HL-60/S4 (cell line): ENCODE results near the gene PID1.
"Not testable (repeated sequence)": the region's sequence is repeated elsewhere in the genome, so short reads cannot be mapped to it uniquely, and the experiment has no call there.

Source experiments
- in situ Hi-C: fragments of 300-500 bp; cut with MboI; formaldehyde crosslinking; loops from 2 replicates; pipeline ENCODE4 v1.14.3; 2022; ENCODE audit warnings: low sequenced_read_pairs

Gene PID1

DNA sequence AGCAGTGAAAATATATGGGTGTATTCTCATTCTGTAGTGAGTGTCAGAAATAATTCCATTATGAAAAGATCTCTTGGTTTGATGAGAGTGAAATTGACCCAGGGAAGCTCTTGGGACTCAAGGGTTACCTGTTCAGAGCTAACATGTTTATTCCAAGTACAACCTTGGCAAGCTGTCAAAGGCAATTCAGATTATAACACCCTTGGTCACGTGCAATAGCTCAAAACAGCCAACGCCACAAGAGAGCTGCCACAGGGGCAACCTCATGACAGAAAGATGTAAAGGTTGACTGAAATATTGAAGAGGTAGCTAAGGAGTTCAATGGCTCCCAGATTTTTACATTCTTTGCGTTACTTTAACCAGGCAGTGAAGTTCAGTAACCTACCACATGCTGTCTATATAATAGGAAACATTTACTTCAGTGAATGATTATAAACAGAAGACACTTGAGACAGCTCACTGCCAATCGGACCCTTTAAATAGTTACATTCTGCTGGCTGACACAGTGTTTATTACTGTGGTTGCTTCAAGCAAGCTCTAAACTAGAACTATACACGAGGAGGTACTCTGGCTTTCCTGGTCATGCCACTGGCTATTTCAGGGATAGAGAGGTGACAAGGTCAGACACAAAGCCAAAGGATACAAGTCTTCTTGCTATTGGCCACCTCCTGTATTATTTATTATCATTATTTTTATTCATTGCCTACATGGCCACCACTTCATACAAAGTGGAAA is 187.3 kb downstream of the PID1 start:
- in situ Hi-C loops: no loop called here

DNA sequence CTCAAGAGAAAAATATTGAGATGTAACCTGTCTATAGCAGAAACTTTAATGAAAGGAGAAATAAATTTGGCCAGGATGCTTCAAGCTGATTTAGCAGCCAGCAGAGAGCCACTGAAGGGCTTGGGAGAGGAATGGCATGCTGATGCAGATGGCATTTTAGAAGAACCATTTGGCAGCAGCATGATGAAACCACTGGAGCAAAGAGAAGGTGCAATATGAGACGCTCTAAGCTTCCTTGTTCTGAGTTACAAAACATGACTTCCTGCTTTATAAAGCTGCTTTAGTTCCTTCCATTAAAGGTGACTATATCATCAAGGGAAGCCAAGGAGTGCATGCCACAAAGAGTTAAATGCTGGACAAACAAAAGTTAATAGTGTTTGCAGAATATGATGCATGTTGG is 189.7 kb downstream of the PID1 start:
- in situ Hi-C loops: no loop called here

DNA sequence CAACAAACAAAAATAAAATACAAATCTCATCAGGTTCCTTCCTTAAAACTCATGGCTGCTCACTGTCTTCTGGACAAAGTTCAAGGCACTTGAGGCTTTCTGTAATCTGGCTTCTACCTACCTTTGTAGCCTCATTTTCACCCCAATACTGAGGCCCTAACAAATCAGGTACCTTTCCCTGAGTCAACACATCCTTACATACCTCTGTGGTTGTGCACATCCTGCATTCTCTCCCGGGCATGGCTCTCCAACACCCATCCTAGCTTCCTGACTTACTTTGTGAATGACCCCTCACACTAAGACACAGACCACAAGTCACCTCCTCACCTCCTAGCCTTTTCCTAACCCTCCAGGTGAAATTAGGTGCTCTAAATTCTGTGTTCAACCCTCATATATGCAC is 190.9 kb downstream of the PID1 start:
- in situ Hi-C loops: no loop called here

DNA sequence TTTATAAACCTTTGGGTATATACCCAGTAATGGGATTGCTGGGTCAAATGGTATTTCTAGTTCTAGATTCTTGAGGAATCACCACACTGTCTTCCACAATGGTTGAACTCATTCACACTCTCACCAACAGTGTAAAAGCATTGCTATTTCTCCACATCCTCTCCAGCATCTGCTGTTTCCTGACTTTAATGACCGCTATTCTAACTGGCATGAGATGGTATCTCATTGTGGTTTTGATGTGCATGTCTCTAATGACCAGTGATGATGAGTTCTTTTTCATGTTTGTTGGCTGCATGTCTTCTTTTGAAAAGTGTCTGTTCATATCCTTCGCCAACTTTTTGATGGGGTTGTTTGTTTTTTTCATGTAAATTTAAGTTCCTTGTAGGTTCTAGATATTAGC is 194.2 kb downstream of the PID1 start:
- in situ Hi-C loops: not testable (repeated sequence)

DNA sequence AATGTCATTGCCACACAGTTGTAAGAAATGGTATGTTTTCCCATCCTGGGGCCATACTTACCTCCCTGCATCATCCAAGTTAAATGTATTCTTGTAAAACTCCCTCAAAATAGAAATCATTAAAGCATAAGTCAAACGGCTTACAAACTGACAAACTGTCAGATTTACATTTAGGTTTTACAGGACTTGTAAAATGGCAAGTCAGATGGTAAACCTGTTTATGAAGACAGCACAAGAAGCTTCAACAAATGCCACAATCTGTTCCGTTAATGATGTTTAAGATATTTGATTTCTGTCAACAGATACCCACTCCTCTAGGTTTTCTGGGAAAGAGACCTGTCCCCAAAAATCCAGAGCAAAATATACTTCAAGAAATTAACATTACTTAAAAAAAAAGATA is 197.2 kb downstream of the PID1 start:
- in situ Hi-C loops: no loop called here

DNA sequence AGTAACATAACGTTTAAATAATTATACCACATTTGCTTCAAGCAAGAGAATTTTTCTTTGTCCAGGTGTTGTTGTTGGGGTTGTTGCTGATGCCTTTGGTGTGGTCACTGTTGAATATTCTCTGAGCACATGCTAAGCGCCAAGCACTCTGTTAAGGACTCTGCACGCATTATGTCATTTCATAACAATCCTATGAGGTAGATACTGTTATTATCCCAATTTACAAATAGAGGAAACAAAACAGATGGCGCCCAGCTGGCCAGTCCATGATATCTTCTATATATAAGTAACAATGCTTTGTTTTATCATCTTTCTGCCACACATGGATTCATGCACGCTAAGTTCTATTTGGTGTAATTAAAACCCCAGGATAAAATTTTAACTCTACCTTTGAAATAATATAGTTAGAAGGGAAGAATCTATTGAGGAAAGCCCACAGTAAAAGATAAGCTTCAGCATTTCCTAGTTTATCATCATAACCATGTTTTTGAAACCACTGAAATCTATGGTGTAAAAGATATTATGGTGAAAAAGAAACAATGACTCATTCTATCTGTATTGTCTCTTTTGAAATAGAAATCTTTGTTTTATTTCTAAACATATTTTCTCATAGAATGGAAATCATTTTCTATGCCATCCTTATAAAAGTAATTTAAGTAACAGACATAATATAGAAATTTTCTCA is 199.7 kb downstream of the PID1 start:
- in situ Hi-C loops: no loop called here

DNA sequence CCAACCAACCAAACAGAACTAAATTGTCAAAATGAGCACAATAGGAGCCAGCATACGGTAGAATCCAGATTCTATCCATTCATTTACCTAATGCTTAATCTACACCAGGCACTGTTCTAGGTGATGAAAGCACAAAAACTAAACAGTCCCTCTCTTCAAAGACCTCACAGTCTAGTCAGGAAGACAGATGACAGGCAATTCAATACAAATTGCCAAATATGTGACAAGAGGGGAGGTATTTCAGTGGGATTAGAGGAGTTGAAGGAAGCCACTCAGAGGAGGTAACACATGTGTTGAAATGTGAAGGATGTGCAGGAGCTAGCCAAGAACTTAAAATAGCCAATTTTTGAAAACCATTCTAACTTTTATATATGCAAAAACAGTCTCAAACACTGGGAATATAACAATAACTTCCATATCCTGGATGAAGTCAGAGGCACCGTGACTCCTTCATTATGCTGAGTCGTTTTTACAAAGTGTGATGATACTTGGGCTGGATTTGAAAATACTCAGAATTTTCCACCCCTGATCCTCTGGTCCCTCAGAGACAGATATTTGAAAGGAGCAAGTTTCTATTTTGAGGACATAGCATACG is 204.9 kb downstream of the PID1 start:
- in situ Hi-C loops: no loop called here

DNA sequence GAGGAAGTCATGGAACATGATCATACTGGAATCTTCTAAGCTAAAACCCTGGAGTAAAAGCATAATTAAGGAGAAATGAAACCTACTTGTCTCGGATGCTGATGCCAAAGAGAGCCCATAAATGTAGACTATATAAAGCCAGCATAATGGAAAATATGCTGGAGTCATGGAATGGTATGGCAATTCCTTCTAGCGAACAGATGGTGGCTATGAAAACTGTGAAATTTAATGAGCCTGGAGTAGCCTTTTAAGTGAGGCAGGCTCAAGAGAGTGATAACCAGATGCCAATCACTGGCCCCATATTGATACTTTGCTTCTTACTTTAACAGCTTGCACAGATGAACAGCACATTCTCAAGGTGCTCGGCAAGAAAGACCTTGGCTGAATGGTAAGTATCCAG is 206.3 kb downstream of the PID1 start:
- in situ Hi-C loops: no loop called here

DNA sequence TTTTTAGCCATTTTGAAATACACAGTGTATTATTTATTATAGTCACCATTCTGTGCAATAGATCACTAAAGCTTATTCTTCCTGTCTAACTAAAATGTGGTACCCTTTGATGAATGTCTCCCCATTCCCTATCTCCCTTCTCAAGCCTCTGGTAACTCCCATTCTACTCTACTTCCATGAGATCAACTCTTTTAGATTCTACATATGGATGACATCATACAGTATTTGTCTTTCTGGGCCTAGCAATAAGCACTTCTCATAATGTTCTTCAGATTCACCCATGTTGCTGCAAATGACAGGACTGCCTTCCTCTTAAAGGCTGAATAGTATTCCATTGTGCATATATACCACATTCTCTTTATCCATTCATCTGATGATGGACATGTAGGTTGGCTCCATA is 210.9 kb downstream of the PID1 start:
- in situ Hi-C loops: no loop called here

DNA sequence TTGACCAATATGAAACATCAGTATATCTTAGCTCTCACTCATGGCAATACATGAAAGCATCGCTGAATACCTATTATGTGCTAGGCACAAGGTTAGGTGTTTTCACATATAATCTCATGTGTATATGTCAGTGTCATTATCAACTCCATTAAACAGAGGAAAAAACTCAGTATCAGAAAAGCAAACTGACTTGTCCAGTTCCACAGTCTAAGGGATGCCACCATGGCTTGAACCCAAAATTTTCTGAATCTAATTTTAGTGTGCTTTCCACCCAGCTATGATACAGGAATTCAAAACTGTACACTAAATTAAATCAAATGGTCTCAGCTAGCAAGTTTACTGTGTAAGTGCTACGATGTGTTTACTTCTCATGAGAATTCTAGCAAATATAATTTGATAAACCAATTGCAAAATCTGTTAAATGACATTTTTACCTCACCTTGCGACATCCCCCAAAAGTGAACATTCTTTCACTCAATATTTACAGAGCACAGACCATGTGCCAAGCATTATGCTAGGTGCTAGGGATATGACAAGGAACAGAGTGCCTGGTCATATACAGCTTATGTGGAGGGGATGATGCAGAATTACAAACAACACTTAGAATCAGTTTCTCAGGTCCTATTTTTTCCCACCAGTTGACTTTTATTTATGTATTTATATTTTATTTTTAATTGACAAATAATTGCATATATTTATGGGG is 211.6 kb downstream of the PID1 start:
- in situ Hi-C loops: no loop called here

DNA sequence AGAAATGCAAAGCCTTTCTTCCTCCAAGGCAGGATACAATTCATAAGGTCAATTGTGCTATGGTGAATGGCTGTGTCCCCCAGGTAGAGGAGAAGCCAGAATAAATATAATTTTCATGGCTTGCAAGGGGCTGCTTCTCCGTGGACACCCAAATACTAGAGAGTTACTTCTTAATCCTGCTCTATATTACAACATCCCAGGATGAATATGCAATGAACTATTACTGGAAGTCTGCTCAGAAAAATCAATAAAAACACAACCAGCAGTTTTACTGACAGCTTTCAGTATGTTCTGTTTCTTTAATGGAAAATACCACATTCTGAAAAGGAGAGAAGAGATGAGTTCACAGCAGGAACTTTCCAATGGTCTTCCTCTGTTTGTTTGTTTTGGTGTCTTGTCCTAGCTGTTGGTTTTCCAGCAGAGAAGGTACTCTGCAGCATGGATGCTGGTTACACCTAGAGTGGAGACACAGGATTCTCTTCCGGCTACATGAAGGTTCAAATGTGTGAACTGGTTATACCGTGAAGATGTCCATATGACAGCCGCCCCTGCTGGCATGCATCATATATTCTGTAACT is 213.0 kb downstream of the PID1 start:
- in situ Hi-C loops: no loop called here

DNA sequence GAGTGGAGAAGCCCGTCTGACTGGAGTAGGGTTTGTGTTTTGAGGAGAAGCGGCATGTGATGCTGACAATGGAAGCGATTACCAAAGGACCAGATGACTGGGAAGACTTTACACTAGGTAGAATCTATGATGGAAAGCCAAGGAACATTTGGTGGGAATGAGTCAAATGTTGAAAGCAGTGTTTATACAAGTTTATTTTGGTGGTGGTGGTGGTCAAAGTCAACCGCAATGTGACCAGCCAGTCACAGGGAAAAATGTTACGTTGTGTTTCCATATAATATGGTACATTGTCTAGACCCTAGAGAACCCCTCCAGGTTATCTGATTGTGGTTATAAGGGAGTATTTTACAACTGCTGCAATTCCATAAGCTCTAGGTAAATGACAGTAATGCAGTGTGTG is 216.8 kb downstream of the PID1 start:
- in situ Hi-C loops: no loop called here

DNA sequence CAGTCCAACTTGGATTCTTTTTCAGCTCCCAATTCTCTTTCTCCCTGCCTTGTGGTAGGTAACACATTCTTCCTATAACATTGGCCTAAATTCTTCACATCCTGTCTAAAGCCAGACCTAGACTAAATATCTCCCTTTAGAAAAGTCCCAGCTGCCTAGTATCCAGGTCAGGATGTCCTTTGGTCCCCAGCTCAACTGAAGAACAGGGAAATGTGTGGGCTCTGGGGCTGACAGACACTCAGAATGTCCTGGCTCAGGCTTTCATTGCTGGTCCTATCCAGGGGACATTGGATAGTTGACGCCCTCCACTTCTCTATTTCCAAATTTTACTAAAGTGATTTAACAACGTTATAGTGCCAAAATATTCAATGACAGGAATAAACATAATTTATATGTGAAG is 219.3 kb downstream of the PID1 start:
- in situ Hi-C loops: no loop called here

DNA sequence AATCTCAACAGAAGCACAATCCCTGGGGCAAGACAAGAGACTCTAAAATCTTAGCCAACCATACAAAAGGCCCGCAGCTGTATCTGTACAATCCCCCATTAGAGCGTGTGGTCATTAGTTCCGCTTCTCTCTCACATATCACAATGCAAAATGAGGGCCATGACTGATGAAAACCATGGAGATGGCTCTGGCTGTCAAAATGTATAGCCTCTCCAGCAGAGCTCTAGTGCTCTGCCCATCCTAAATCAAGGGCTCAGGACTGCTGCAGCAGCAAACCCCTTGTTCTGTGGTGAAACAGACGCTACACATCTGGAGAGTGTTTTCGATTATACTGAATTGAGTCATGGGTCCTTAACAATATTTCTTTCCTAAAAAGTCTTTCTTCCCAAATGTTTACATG is 221.0 kb downstream of the PID1 start:
- in situ Hi-C loops: no loop called here

DNA sequence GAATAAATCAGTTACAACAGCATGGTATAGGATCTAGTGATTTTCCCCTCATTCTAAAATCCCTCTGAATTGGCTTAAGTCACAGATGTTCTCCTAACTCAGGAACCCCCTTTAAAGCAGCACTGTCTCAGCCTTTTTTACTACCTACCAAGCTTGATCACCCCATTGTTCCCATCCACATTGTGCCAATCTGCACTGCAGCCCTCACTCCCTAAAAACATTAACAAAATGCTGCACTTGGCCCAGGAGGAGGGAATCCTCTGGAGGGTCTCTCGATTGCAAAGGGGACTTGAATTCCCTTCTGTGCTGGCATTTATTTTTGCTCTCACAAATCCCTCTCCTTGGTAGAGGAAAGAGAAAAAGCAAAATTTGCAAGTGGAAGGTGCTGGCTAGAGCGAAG is 223.0 kb downstream of the PID1 start:
- in situ Hi-C loops: no loop called here

DNA sequence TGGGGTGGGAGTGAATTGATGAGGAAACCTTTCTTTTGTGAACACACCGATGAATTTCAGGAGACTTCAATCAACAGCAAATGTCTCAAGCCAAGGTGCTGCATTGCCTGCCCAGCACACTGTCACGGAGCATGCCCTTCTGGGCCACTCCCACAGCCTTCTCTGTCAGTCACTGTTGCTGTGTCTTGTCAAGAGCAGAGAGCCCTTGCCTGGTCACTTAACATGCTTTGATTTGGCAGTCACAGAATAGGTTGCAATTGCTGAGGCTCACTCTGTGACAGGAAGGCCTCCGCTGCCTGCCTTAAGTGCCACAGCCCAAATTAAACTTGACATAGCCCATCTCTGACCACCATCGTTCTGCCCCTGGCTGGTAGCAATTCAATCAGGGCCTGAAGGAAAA is 225.4 kb downstream of the PID1 start:
- in situ Hi-C loops: no loop called here

DNA sequence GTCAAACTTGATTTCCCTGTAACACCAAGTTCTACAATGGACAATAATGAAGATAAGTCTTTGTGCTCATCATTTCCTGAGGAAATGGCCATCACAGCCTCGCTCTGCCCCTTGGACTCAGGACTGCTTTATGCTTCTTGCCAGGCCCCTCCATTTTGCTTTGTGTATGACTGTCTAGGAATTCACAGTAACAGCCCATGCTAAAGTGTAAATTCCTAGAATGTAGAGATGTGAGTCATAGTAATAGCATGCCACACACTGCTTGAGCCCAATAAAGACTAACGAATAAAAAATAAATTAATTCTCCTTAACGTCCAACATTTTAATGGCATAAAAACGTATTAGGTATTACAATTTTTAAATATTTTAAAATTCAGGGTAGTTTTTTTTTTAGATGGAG is 226.5 kb downstream of the PID1 start:
- in situ Hi-C loops: no loop called here

DNA sequence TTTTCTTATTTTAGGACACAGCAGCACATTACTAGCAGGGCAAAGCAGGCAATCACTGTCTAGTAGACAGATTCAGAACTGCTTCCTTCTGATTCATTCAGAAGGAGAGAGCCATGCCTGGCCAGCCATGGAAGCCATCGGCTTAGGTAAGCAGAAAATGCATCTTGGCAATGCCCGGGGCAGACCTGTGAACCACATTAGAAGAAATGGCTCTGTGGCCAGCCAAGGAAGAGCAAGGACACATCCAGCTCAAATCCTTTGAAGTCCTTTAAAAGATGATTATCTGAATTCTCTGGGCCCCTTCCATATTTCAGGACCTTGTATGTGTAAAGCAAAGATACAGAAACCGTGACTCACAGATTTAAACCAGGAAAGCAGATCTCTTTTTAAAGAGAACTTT is 227.4 kb downstream of the PID1 start:
- in situ Hi-C loops: no loop called here

DNA sequence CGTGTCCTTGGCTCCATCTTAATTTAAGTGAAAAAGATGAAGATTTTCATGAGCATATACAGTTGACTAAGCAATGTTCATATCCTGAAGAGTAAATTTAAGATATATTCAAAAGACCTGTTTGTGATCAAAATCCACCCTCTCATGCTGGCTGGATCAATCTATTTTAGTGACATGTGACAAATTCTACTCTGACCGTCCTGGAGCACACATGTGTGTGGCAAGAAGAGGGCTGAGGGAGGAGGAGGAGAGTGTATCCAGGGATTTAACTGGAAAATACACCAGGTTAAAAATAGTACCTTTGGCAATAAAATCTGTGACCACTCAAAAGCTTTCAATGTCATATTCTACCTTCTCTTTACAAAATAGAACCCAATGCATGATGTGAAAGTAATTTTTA is 228.7 kb downstream of the PID1 start:
- in situ Hi-C loops: no loop called here

DNA sequence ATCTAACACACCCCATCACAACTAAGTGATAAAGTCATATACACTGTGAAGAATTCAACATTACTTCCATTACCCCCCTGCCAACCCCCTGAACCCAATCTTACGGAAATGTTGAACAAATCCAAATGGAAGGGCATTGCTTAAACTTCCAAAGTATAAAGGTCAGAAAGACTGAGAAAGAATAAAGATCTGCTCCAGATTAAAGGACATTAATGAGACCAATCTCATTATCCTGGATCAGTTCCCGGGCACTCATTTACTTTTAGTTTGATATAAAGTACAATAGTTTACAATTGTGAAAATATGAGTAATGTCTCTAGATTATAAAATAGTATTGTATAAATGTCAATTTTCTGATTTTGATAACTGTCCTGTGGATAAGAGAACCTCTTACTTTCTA is 229.4 kb downstream of the PID1 start:
- in situ Hi-C loops: no loop called here

DNA sequence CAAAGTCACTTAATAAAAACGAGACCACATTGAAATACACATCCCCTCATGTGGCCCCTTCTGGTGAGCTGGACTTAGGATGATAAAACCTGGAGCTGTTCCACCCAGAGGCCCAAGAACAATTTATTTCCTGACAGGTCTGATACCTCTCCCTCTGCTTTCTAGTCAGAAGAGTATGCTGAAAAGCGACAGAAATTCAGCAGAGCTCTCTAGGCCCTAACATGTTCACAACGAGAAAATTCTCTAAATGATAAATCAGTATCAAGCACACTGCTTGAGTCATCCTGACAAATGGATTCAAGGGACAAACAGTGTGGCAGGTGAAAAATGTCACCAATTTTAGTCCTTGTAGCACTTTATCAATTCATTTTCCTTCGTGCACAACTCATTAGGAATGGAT is 233.5 kb downstream of the PID1 start:
- in situ Hi-C loops: no loop called here

DNA sequence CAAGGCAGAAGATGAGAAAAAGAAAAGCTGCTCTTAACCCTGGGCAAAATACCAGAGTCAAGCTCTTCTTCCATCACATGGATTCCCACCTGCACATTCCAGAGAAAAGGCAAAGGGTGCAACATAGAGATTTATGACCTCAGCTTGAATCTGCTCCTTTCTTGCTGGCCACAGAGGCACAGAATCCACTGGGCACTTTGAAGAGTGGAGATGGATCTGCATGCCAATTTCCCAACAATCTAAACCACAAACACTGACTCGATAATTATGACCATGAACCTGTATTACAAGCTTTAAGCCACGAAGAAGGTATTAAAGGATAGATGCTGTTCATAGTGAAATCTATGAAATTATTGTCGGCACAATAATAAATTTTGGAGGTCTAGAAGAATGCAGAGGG is 237.3 kb downstream of the PID1 start:
- in situ Hi-C loops: no loop called here
